ENCODE measurements around the gene HOXA4.

Gene HOXA4

GRCh38 chr7:27146491-27147198 is 16.1 kb upstream of the HOXA4 start:
- DNase-seq = no peak

DNA sequence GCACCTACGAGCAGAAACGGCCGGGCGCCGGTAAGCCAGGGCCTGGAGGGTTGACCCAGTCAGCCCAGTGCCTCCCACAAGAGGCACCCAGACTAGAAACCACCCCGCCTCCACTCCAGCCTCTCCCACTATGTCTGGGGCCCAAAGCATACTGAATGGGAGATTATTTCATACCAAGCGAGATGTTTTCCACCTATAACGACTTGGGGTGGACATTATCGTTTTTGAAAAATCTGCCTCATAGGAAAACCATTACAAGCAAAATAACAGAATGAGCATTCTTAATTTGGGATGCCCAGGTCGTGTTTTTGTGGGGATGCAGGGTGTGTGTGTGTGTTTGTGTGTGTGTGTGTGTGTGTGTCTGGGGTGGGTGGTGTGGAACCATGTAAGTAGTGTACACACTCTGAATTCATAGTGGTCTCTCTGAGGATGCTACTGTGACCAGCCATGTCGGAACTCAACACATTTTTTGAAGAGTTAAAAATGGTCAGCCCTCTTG is 15.4 kb upstream of the HOXA4 start:
- DNase-seq = no peak

- DNase-seq = no peak
These were observed 14.8 kb upstream of the HOXA4 start for GRCh38 chr7:27145165-27145913.

DNA sequence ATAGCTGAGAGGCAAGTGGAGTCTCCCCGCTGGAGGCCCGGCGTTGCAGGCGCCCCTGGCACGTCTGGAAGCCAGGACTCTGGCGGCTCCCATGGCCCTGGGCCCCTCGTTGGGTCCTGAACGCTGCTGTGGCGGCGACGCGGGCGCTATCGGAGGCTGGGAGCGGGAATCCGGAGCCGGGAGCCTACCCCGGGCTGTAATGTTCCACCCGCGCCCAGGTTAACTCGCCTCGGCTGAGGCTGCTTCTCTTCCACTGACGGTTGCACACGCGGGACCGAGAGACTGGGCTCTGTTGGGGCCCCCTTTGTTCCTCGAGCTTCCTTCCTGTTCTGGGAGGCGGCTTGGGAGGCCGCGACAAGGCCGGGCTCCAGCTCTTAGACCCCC is 14.2 kb upstream of the HOXA4 start:
- no peak for DNase-seq

DNA sequence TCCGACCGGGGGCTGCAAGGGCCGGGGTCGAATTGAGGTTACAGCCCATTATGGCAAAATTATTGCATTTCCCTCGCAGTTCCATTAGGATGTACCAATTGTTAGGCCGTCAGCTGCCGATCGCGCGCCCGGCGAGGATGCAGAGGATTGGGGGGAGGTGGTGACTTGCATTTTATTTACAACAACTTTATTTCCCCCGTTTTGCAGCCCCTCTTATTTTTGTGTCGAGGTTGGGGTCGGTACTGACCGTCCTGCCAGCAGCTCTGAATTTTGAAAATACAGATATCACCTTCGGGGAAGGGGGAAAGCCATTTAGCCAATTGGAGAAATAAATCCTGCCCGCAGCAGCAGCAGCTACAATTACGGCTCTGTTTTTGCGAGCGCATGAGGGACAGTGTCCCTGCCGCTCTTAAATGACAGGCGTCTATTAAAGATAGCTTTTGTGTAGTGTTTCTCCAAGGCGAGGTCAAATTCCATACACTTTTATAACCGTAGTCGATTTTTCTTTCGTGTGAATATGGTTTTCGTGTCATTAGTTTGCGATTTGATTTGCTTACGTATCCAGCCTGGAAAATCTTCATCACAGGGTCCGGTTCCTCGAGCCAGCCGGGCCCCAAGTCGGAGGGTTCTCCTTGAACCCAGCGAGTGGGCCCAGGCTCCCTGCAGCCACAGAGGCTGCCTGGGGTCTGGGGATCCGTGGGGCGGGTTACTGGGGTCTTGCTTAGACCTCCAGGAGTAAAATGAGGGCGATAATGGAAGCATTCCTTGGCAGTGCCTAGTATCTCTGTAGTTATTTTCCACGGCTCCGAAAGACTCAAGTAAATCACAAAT is 13.6 kb upstream of the HOXA4 start:
- no peak for DNase-seq

GRCh38 chr7:27143023-27143949 is 12.7 kb upstream of the HOXA4 start, which contains the start of gene HOXA5:
TSS of gene HOXA5 (minus strand) at chr7:27143681. CDS start at chr7:27143607, 74 bp downstream.
- peak; percentile 55 to 68 for DNase-seq

DNA sequence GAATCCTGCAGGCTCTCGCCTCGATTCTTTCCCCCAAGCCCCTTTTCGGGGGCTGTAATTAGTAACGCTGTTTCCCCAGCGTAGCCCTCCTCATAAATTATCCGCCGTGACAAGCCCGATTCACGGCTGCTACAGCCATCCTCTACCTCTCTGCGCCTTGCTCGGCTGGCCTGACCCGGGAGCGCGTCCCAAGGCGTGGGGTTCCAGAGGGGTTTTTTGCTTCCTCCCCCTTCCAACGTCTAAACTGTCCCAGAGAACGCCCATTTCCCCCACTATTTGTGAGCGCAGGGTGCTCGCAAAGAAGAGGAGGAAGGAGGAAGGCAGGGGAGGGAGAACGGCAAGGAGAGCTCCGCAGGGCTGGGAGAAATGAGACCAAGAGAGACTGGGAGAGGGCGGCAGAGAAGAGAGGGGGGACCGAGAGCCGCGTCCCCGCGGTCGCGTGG is 12.0 kb upstream of the HOXA4 start:
- no peak for DNase-seq

DNA sequence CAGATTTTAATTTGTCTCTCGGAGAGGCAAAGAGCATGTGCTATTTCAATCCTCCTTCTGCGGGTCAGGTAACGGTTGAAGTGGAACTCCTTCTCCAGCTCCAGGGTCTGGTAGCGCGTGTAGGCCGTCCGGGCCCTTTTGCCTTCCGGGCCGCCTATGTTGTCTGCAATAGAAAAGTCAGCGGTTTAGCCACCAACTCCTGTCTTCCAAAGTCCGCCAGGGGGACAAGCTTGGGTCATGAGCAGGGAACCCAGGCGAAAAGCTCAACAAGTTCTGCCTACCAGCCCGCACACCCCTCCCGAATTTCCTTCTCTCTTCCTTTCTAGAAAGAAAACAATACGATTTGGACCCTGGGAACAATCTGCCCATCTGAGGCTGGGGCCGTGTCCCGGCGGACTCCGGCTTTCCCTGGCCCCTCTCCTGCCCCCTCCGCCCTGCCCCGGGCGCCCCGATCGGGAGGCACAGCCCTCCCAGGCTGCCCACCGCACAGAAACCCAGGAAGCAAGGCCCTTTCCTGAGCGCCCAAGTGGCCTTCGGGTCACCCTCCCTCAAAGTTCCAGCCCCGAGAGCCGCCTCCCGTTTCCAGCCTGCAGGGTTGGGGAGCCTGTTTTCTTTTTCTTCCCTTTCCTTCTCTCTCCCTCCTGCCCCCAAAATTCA is 11.5 kb upstream of the HOXA4 start:
- DNase-seq = no peak

DNA sequence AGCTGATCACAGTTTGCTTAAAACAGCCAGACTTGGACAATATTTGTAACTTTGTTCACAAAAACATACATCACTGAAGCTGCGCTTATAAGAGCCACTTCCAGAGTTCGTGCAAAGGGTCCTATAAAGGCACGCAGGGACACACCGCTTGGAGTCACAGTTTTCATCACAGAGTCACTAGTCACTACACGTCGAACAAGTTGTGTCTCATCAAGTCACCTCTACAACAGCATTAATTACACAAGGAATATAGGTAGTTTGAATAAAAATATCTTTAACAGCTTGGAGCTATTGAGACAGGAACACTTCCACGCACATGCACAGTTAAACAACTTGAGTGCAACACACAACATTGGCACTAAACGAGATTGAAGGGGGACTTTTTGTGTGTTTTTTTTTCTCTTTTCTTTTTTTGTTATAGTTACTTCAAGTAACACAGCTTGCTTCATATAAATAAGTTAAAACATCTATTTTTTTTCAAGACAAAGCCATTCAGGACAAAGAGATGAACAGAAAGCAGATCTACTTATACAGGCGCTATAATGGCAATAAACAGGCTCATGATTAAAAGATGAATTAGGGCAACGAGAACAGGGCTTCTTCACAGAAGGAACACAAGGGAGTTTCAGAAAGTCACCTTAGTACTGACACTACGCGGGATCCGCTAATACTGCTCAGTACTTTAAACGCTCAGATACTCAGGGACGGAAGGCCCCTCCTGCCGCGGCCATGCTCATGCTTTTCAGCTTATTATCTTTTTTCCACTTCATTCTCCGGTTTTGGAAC is 10.8 kb upstream of the HOXA4 start:
- DNase-seq = no peak

- DNase-seq = no peak
These were observed 9.7 kb upstream of the HOXA4 start for GRCh38 chr7:27140126-27140857.

DNA sequence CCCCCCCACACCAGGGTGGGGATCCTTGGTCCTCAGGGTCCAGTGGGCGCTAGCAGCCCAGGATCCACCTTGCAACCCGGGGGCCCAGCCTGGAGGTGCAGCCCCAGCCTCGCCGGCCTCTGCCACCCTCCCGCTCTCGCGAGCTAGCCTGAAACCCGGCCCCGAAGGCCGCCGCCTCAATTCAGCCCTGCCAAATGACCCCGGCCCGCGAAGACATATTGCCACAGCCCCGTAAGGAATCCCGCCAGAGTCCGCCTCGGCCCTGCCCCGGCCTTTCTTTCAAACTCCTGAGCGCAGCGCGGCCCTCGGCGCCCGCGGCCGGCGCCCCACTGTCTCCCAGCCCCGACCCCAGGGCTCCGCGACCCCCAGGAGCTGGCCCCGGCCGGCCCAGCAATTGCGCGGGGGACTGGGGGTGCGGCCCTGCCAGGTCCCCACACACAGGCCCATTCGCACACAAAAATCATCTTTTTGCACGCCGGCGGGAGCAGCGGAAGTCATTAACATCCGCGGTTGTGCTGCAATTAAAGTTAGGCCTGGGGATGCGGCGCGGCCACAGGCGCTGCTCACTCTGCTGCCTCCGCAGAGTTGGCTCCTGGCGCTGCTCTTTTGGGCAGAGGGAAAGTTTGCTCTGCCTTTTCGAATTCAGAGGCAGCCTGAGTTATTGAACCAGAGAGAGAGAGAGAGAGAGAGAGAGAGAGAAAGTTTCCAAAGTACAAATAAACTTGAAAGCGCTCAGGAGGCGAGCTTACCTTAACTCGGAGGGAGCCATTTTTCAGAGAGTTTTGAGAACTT is 9.0 kb upstream of the HOXA4 start:
- no peak for DNase-seq

DNA sequence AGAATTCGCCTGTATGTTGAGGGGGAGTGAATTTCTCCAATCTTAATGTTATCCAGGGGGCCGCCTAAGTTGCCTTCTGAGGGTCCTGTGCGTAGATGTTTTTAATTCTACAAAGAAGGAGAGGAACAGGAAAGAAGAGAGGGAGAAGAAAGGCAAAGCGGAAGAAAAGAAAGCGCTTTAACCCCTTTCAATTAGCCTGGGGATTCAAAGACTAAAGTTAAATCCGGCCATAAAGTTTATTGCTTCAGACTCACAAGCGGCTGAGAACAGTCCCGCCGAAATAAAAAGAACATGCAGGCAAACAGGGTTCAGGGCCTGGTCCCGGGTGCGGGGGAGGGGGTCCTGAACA is 8.4 kb upstream of the HOXA4 start:
- DNase-seq = no peak

GRCh38 chr7:27138472-27138871 is 7.9 kb upstream of the HOXA4 start:
- DNase-seq = no peak

DNA sequence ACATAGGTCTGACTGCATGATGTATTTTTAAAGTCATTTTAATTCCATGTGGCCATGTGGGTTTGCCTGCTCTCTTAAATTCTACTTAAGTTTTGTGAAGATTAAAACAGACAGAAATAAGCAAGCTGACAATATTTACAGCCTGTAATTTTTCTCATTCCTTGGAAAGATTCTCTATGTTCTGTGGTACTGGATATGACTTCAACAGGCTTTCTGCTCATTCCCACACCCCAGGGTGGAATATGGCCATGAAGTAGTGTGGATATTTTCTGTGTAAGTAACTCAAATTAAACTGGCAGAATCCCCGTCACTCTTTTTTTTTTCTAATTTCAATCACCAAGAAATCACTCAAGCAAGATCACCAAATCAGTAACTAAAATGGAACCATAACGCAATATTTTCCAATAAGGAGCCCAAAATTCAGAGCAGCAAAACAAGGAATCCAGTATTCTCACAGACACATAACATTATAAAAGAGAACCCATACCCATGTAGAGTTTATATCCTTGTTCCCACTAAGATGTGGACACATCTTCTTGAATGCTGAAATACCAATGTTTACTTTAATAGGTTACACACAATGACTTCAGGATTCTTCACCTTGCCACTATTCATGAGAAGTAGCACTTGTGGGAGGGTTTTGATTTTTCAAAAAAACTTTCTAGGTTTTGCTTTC is 7.2 kb upstream of the HOXA4 start:
- no peak for DNase-seq

DNA sequence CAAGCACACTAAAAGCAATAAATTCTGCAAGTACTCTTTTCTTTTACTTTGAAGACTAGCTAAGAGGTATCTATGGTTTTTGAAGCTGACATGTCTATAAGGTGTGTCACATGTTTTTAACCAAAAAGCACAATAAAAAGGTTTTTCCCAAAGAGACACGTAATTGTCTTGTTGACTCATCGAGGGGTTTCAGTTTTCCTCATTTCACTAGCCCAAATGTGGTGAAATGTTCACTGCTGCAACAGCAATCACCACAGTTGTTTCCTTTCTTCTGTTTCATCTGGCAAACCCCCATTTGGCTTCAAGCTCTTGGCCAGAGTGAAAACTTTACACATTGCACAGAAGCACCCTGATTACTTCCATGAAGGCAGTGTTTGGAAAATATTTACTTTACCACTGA is 3.8 kb upstream of the HOXA4 start:
- DNase-seq = peak; percentile 69 to 73

- peak; percentile 30 to 70 for DNase-seq
These were observed 3.1 kb upstream of the HOXA4 start for GRCh38 chr7:27133409-27134231.

GRCh38 chr7:27132978-27133377 is 2.4 kb upstream of the HOXA4 start:
- DNase-seq = no peak

- no peak for DNase-seq
These were observed 1.7 kb upstream of the HOXA4 start for GRCh38 chr7:27132214-27132613.
